HG03432 (cell line): ENCODE results near the gene ZC3H10.

Source experiments
- ATAC-seq: cut with Tn5 transposase; IDR thresholded peaks from one replicate; pipeline ENCODE4 v1.9.1; 2021; ENCODE audit warnings: mild to moderate bottlenecking, moderate library complexity; ENCODE audit not compliant: unreplicated experiment

The ZC3H10 gene

DNA sequence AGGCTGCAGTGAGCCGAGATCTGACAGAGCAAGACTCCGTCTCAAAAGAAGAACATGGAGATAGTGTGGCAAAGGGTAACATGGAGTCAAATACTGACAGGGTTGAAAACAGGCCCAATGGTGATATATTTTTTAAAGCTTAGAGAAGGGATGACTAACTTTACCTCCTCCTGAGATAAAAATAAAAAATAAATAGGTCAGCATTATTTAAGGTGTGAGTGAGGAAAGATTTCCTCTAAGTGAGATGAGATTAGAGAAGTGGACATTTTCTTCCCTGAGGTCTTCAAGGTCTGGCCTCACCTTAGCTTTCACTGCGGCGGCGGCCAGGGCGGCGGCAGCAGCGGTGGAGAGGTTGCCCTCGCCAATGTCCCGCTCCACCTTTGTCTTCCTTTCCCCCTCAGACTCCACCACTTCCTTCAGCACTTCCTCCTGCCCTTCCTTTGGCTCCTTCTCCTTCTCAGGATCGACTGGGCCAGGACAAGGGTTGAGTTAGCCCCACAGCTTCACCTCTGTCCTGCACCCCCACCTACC lies 51.2 kb downstream of the ZC3H10 start:
- ATAC-seq: no peak

DNA sequence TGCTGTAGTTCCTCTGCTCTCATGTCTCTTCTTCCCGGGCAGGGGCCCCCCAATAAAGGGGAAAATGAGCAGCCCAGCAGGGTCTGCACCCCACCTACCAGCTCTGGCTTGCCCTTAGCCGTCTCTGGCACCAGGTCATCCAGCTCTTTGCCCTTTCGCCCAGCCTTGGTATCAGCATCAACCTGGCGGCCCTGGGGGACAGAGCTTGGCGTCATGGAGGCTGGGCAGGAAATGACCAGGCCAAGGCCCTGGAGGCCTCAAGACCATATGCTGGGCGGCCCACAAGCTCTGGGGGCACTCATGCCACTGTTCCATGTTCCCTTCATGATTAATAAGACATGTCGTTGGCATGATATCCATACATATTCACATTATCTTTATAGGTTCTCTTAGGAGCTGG lies 54.8 kb downstream of the ZC3H10 start:
- ATAC-seq: no peak
